ENCODE measurements around the gene NAT16.
"Not testable (repeated sequence)": the region's sequence is repeated elsewhere in the genome, so short reads cannot be mapped to it uniquely, and the experiment has no call there.

The NAT16 gene

GRCh38 chr7:101156866-101157589 lies 23.1 kb downstream of the NAT16 start:
- DNase-seq: no peak

DNA sequence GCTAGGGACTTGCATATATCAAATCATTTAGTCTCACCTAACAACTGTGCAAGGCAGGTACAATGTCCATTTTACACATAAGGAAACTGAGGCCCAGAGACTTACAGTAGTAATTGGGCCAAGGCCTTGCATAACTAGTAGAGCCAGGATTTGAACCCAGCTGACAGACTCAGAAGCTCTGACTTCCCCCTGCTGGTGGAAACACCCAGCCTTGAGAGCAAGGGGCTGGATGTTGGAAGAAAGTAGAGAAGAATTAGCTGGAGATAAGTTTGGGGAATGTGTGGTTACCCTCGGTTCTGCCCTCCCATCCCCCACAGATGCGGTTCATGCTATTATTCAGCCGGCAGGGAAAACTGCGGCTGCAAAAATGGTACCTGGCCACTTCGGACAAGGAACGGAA lies 23.8 kb downstream of the NAT16 start:
- DNase-seq: no peak

- DNase-seq: no peak
Observed at GRCh38 chr7:101155303-101155702, 24.8 kb downstream of the NAT16 start.

DNA sequence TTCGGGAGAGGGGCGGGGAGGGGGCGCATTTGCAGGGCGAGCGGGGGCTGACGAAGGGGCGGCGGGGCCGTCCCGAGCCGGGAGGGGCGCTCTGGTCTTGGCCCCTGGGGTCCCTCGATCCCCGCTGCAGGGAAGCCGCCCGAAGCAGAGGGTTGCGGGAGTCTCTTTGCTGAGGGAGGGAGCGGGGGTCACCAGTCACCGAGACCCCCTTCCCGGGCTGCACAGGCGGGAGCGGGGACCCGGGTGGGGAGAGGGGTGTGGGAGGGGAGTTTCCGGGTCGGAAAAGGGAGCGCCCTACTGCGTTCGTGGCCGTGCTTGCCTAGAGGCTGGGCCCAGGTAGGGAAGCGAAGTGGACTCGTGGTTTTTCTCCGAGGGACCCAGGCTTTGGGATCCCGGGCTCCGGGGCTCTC lies 25.4 kb downstream of the NAT16 start:
- no peak for DNase-seq

DNA sequence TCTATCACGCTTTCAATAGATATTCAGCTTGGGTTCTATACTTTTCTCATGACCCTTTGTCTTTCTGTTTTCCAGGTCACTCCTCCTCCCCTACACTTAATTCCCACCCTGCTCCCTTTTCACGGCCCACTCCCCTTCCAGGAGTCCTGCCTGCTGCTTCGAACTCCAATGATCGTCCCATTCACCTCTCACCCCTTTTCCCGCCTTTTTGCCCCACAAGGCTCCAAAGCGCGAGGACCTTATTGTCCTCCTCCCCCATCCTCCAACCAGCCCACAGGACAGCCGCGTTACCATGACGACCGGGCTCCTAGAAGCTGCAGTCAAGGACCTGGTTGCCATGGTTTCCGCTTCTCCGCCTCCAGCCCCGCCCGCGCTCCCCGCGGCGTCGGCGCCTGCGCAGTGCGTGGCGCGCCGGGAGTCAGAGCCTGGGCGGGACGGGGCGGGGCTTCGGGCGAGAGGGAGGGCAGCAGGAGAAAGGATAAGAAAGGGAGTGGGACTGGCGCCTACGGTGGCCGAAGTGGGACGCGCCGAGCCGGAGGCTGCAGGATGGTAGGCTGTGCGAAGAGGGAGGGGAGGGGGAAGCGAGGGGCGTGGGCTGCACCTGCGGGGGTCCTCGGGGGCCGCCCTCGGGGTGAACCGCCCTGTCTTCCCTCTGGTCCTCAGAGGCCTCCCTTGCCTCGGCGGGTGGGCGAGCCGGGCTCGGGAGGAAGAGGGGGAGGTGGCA lies 26.0 kb downstream of the NAT16 start, which contains the start of gene AP1S1:
Gene AP1S1 (plus strand): TSS at position 508 of the 724 bp plus-strand sequence. CDS start 39 bp downstream, at position 547.
- peak; percentile 96 for DNase-seq

GRCh38 chr7:101151908-101152651 lies 28.0 kb downstream of the NAT16 start:
- no peak for DNase-seq

DNA sequence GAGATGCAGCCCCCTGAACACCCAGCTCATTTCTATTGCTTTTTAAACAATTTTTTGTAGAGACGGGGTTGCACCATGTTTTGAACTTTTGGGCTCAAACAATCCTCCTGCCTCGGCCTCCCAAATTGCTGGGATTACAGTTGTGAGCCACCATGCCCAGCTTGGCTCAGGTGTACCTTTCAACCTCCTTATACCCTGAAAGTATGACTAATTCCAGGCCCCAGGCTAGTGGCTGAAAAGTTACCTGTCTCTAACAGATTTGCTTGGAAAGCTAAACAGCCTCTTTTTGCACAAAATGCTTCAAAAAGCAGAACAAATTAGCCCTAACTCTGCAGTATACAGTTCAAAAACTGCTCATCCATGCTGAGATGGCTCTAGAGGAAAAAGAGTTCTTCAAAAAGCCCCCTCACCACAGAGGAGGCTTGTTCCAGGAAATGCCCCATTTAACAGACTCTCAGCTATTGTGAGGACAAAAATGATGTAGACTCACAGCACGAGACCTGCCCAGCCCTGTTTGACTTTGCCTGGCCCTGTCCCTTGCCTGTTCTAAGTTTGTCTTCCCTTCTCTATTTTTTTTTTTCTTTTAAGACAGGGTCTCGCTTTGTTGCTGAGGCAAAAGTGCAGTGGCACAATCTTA lies 39.2 kb downstream of the NAT16 start:
- DNase-seq: no peak

DNA sequence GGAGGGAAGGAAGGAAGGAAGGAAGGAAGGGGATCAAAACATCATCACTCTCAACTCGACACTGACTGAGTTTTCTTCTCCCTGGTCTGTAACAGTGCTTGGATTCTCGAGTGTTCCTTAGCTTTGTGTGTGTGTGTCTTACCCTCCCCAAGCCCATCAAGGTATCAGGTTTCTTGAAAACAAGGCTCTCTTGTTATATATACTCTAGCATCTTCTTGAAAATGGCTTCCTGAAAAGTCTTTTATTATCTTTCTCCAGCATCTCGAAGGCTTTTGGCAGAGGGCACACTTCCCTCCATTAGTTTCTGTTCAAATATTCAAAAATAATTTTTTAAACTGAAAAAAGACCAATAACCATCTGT lies 39.8 kb downstream of the NAT16 start:
- no peak for DNase-seq

DNA sequence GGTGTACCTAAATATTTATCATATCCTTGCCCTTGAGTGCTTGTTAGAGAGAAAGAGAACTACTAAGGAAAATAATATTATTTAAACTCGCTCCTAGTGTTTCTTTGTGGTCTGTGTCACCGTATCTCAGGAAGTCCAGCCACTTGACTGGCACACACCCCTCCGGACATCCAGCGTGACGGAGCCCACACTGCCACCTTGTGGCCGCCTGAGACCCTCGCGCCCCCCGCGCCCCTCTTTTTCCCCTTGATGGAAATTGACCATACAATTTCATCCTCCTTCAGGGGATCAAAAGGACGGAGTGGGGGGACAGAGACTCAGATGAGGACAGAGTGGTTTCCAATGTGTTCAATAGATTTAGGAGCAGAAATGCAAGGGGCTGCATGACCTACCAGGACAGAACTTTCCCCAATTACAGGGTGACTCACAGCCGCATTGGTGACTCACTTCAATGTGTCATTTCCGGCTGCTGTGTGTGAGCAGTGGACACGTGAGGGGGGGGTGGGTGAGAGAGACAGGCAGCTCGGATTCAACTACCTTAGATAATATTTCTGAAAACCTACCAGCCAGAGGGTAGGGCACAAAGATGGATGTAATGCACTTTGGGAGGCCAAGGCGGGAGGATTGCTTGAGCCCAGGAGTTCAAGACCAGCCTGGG lies 41.8 kb downstream of the NAT16 start:
- peak; percentile 92 for DNase-seq

GRCh38 chr7:101137651-101138212 lies 42.4 kb downstream of the NAT16 start:
- no peak for DNase-seq

- DNase-seq: no peak
Observed at GRCh38 chr7:101134399-101134980, 45.6 kb downstream of the NAT16 start.

GRCh38 chr7:101133621-101134398 lies 46.3 kb downstream of the NAT16 start:
- no peak for DNase-seq

GRCh38 chr7:101132626-101133600 lies 47.2 kb downstream of the NAT16 start:
- DNase-seq: not testable (repeated sequence)

- DNase-seq: no peak
Observed at GRCh38 chr7:101129603-101130117, 50.4 kb downstream of the NAT16 start.

- DNase-seq: no peak
Observed at GRCh38 chr7:101128040-101128834, 51.9 kb downstream of the NAT16 start.

DNA sequence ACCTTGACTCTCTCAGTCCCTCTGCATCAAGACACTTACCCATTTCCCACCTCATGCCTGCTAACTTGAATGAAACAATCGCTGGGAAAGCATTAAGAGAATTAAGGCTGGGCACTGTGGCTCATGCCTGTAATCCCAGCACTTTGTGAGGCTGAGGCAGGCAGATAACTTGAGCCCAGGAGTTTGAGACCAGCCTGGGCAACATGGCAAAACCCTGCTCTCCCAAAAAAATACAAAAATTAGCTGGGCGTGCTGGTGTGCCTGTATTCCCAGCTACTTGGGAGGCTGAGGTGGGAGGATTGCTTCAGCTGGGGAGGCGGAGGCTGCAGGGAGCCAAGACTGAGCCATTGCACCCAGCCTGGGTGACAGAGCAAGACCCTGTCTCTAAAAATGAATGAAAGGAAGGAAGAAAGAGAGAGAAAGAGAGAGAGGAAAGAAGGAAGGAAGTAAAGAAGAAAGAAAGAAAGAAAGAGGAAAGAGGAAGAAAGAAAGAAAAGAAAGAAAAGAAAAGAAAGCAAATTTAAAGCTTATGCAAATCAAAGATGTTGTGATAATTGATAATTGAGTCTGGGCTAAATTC lies 52.5 kb downstream of the NAT16 start:
- no peak for DNase-seq

DNA sequence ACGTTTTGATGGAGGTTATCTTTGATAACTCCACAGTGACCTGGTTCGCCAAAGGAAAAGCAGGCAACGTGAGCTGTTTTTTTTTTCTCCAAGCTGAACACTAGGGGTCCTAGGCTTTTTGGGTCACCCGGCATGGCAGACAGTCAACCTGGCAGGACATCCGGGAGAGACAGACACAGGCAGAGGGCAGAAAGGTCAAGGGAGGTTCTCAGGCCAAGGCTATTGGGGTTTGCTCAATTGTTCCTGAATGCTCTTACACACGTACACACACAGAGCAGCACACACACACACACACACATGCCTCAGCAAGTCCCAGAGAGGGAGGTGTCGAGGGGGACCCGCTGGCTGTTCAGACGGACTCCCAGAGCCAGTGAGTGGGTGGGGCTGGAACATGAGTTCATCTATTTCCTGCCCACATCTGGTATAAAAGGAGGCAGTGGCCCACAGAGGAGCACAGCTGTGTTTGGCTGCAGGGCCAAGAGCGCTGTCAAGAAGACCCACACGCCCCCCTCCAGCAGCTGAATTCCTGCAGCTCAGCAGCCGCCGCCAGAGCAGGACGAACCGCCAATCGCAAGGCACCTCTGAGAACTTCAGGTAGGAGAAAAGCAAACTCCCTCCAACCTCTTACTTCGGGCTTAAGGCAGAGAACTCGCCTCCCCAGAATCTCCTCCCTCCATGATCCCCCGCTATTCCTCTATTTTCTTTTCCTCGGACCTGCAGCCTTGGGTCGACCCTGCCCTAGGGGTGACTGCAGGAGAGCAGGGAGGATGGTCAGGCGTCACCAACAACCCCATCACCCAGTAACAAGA lies 53.2 kb downstream of the NAT16 start, which contains the start of gene SERPINE1:
Gene SERPINE1 (plus strand): TSS at position 454 of the 809 bp plus-strand sequence. CDS start 1,290 bp downstream, outside the sequence.
- DNase-seq: peak; percentile 60

Data from activated CD4-positive, alpha-beta T cell treated with anti-CD3 and anti-CD28 coated beads, Interleukin-2, amount 50 U/mL, for 16 hours (primary cell).